Measurements from ENCODE around the gene GPR146.
"Not testable (repeated sequence)": the region's sequence is repeated elsewhere in the genome, so short reads cannot be mapped to it uniquely, and the experiment has no call there.

GPR146 gene

DNA sequence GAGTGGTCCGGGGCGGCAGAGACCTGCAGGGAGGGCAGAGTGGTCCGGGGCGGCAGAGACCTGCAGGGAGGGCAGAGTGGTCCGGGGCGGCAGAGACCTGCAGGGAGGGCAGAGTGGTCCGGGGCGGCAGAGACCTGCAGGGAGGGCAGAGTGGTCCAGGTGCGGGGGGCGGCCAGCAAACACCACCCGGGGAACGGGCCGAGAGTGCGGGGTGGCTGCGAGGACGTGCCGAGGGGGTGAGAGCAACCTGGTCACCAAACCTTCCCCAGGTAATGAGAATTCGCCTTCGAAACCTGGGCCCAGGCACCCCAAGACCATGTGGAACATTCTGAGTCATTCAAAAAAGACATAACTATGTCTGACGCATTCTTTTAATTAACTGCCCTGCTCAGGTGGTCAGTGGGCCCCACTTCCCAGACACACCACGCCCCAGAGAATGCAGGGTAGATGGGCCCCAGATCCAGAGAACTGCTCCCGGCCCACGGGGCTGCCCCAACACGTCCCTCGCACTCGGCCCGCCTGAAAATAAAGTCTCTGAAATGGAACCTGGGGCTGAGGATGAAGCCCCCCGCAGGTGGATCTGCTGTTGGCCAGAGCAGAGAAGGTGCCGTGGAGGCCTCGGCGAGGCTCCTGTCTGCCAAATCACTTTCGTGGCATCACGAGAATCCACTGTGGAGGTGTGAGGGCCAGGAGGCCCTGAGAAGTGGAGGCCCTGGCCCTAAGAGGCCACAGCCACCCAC lies 12.5 kb upstream of the GPR146 start:
- H3K4me3 ChIP-seq (replicated peaks in 1 of 2; ENCODE audit: low read depth in 2 of 2, low read length in 2 of 2) = no peak overlapping the region
- TF ChIP-seq, protein P1, sequence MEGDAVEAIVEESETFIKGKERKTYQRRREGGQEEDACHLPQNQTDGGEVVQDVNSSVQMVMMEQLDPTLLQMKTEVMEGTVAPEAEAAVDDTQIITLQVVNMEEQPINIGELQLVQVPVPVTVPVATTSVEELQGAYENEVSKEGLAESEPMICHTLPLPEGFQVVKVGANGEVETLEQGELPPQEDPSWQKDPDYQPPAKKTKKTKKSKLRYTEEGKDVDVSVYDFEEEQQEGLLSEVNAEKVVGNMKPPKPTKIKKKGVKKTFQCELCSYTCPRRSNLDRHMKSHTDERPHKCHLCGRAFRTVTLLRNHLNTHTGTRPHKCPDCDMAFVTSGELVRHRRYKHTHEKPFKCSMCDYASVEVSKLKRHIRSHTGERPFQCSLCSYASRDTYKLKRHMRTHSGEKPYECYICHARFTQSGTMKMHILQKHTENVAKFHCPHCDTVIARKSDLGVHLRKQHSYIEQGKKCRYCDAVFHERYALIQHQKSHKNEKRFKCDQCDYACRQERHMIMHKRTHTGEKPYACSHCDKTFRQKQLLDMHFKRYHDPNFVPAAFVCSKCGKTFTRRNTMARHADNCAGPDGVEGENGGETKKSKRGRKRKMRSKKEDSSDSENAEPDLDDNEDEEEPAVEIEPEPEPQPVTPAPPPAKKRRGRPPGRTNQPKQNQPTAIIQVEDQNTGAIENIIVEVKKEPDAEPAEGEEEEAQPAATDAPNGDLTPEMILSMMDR (IDR thresholded peaks at IDR 0.05; ENCODE audit: low read depth, low read length) = no peak
- DNase-seq (ENCODE audit: low read depth in 2 of 2) = no peak

DNA sequence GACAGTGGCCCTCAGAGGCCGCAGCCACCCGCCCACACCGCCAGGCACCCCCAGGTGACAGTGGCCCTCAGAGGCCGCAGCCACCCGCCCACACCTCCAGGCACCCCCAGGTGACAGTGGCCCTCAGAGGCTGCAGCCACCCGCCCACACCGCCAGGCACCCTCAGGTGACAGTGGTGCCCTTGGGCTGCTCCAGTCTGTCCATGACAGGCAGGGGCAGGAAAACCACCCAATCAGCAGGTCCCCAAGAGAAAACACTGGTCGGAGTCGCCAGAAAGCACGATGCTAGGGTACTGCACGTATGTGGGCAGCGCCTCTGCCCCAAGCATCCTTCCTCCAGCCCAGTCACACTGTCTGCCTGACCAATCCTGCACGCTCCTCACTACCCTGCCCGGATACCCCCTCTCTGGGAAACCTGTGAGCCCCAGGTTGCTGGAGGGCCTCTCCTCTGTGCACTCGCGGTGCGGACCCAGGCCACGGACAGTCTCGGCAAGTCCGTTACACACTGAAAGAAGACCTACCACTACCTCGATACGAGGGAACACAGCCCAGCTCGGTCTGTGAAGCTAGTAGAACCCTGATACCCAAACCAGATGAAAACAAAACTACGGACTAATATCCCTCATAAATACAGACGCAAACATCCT lies 11.7 kb upstream of the GPR146 start:
- DNase-seq (ENCODE audit: low read depth in 2 of 2) = no peak
- TF ChIP-seq, protein P1 (IDR thresholded peaks at IDR 0.05; ENCODE audit: low read depth, low read length) = no peak
- no peak overlapping the region for H3K4me3 ChIP-seq (replicated peaks in 1 of 2; ENCODE audit: low read depth in 2 of 2, low read length in 2 of 2)

DNA sequence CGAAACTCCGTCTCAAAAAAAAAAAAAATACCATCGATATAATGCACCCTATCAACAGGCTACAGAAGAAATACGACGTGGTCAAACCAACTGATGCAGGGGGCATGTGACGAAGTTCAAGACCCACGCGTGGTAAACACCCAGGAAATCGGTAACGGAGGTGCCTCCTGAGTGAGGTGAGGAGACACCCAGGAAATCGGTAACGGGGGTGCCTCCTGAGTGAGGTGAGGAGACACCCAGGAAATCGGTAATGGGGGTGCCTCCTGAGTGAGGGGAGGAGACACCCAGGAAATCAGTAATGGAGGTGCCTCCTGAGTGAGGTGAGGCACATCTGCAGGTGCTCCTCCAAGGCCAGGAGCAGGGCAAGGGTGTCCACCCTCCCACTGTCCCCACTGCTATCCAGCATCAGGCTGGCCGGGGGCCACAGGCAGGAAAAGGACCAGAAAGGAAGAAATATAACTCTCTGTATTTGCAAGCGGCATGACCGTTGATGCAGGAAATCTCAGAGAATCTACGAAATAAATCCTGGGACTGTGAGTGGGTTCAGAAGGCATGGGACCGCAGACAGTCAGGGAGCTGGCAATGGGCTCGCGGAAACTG lies 10.7 kb upstream of the GPR146 start:
- TF ChIP-seq, protein P1 (IDR thresholded peaks at IDR 0.05; ENCODE audit: low read depth, low read length) = no peak
- no peak overlapping the region for H3K4me3 ChIP-seq (replicated peaks in 1 of 2; ENCODE audit: low read depth in 2 of 2, low read length in 2 of 2)
- no peak for DNase-seq (ENCODE audit: low read depth in 2 of 2)

DNA sequence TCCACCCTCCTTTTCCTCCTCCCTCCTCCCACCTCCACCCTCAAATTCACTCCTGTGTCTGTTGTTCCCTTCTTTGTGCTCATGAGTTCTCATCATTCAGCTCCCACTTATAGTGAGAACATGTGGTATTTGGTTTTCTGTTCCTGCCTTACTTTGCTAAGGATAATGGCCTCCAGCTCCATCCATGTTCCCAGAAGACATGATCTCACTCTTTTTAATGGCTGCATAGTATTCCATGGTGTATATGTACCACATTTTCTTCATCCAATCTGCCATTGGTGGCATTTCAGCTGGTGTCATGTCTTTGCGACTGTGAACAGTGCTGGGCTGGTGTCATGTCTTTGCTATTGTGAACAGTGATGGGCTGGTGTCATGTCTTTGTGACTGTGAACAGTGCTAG lies 9.6 kb upstream of the GPR146 start:
- DNase-seq (ENCODE audit: low read depth in 2 of 2); H3K4me3 ChIP-seq (replicated peaks in 1 of 2; ENCODE audit: low read depth in 2 of 2, low read length in 2 of 2): not testable (repeated sequence)

DNA sequence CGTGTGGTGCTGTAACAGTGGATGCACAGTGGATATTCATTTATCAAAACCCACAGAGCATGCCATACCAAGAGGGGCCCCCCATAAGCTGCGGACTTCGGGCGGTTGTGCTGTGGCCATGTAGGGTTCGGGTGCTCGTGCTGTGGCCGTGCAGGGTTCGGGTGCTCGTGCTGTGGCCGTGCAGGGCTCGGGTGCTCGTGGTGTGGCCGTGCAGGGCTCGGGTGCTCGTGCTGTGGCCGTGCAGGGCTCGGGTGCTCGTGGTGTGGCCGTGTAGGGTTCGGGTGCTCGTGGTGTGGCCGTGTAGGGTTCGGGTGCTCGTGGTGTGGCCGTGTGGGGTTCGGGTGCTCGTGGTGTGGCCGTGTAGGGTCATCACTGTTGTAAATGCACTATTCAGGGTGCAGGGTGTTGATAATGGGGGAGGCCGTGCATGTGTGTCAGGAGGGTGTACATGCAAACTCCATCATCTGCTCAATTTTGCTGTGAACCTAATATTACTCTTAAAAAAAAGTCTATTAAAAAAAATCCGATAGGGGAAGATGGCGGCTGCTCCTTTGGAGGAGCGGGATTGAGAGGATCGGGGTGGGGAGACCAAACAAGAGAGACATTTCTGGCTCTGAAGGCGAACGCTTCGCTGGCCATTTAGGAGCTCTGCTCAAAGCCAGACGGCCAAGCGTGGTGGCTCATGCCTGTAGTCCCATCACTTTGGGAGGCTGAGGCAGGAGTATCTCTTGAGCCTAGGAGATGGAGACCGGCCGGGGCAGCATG lies 8.0 kb upstream of the GPR146 start:
- not testable (repeated sequence) for H3K4me3 ChIP-seq (replicated peaks in 1 of 2; ENCODE audit: low read depth in 2 of 2, low read length in 2 of 2); DNase-seq (ENCODE audit: low read depth in 2 of 2)

DNA sequence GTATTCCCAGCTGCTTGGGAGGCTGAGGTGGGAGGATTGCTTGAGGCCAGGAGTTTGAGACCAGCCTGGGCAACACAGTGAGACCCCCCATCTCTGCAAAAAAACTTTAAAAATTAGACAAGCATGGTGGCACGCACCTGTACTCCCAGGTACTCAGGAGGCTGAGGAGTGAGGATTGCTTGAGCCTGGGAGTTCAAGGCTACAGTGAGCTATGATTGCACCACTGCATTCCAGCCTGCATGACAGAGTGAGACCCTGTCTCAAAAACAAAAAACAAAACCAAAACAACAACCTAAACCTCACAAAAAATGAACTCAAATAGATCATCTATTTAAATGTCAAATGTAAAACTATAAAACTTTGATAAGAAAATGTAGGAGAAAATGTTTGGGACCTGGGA lies 4.1 kb upstream of the GPR146 start:
- DNase-seq (ENCODE audit: low read depth in 2 of 2); H3K4me3 ChIP-seq (replicated peaks in 1 of 2; ENCODE audit: low read depth in 2 of 2, low read length in 2 of 2): not testable (repeated sequence)

DNA sequence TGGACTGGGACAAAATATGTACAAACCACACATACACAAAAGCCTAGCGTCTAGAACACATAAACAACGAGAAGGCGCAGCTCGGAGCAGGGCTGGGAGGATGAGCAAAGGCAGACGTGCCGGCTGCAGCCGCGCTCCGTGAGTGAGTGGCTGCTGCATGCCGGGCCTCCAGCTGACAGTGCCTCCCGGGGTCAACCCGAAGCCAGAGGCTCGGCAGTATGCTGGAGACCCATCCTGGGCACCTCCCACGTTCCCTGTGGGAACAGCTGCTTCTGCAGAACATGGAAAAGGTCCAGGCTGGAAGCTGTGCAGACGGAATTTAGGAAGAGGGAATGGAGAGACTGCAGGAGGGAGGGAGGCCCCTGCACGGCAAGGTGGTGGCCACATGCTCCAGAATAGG lies 3.6 kb upstream of the GPR146 start:
- DNase-seq (ENCODE audit: low read depth in 2 of 2) = peak; percentile 47 to 76
- TF ChIP-seq, protein P1 (IDR thresholded peaks at IDR 0.05; ENCODE audit: low read depth, low read length) = no peak
- peak overlapping the region in 1 of 2 donors; percentile 18 for H3K4me3 ChIP-seq (replicated peaks in 1 of 2; ENCODE audit: low read depth in 2 of 2, low read length in 2 of 2)
